Stomach (tissue), 4 donors: Measurements from ENCODE around the gene OXER1.

Experiments
- CTCF ChIP-seq, 7 experiments: fragments of 450-650 bp in 4 of 7; fragments of 200-600 bp in 3 of 7; sonication (generic) in 3 of 7; IDR thresholded peaks; one replicate each; pipeline ENCODE4 v1.5.1; 2016 to 2019; ENCODE audit warnings: antibody characterized with exemption in 7 of 7, control low read depth in 2 of 7, mild to moderate bottlenecking in 1 of 7
- POLR2A ChIP-seq, 4 donors: fragments of 450-650 bp; IDR thresholded peaks; one replicate each; pipeline ENCODE4 v1.6.1; 2016; ENCODE audit warnings: antibody characterized with exemption in 4 of 4, control low read depth in 2 of 4, mild to moderate bottlenecking in 1 of 4, moderate library complexity in 1 of 4

- TF ChIP-seq POLR2A (IDR thresholded peaks at IDR 0.05) (peak in 1 of 4 donors; percentile 9), CTCF (IDR thresholded peaks at IDR 0.05) (no peak)
Measured at GRCh38 chr2:42810121-42810970, 46.4 kb upstream of the OXER1 start.
